H1 (cell line): ENCODE data around the gene MSI2. TPM values are rescaled to one million over a fixed set of nuclear protein-coding genes. Genes with fewer than 3 reads are reported as not detected.

Experiments used
- polyA plus RNA-seq, 7 experiments: library from polyadenylated mRNA; depleted of rRNA in 3 of 7; stranded (reverse) in 5 of 7; unstranded in 2 of 7; fragments of >200 nt in 5 of 7; fragments of 200-250 nt in 2 of 7; gene quantifications; 1 replicate in 5 of 7; 2 replicates in 1 of 7; 4 replicates in 1 of 7; pipeline versions ENCODE4 v1.2.1 to v1.2.3, GENCODE V29; 2011 to 2013; ENCODE audit warnings: missing spikeins in 2 of 7, mixed read lengths in 2 of 7
- total RNA-seq: library from RNA; stranded (reverse); fragmentation: NEBNext Ultra II Directional; extraction: Animal tissue kit (Norgen Biotek cat#: 25700); gene quantifications from 2 replicates; pipeline ENCODE4 v1.2.1, GENCODE V29; 2021
- TF ChIP-seq, protein P1 (sequence below): fragments of 300-600 bp; sonication (generic); IDR thresholded peaks from 2 replicates; pipeline ENCODE4 v1.7.1; 2012; ENCODE audit warnings: low read length, moderate library complexity, mild to moderate bottlenecking, inconsistent platforms; ENCODE audit not compliant: insufficient replicate concordance

MSI2 gene
- total and polyA plus RNA-seq, 2 of the 8 experiments (the other 6 are each of a cell fraction or from before 2014, with no cell fraction given): 36.7 to 80.6 TPM

DNA sequence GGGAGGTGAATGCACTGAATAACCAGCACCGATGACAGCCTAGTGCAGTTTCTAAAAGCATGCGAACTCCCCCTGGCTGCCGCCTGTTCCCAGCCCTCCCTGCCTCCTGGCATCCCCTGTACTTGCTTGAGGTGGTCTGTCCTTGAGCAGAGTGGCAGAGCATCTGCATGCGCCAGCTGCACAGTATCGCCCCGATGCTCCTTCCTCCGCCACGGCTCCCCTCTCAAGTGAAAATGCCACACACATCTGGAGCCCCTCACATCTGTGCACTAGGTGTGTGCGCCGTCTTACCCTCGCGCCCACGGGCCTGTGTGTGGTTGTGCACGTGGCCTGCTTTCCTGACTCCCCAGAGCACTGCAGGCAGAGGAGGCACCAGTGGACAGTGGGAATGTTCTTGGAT, 376.9 kb downstream of the MSI2 start (continued):
- TF ChIP-seq, protein P1, sequence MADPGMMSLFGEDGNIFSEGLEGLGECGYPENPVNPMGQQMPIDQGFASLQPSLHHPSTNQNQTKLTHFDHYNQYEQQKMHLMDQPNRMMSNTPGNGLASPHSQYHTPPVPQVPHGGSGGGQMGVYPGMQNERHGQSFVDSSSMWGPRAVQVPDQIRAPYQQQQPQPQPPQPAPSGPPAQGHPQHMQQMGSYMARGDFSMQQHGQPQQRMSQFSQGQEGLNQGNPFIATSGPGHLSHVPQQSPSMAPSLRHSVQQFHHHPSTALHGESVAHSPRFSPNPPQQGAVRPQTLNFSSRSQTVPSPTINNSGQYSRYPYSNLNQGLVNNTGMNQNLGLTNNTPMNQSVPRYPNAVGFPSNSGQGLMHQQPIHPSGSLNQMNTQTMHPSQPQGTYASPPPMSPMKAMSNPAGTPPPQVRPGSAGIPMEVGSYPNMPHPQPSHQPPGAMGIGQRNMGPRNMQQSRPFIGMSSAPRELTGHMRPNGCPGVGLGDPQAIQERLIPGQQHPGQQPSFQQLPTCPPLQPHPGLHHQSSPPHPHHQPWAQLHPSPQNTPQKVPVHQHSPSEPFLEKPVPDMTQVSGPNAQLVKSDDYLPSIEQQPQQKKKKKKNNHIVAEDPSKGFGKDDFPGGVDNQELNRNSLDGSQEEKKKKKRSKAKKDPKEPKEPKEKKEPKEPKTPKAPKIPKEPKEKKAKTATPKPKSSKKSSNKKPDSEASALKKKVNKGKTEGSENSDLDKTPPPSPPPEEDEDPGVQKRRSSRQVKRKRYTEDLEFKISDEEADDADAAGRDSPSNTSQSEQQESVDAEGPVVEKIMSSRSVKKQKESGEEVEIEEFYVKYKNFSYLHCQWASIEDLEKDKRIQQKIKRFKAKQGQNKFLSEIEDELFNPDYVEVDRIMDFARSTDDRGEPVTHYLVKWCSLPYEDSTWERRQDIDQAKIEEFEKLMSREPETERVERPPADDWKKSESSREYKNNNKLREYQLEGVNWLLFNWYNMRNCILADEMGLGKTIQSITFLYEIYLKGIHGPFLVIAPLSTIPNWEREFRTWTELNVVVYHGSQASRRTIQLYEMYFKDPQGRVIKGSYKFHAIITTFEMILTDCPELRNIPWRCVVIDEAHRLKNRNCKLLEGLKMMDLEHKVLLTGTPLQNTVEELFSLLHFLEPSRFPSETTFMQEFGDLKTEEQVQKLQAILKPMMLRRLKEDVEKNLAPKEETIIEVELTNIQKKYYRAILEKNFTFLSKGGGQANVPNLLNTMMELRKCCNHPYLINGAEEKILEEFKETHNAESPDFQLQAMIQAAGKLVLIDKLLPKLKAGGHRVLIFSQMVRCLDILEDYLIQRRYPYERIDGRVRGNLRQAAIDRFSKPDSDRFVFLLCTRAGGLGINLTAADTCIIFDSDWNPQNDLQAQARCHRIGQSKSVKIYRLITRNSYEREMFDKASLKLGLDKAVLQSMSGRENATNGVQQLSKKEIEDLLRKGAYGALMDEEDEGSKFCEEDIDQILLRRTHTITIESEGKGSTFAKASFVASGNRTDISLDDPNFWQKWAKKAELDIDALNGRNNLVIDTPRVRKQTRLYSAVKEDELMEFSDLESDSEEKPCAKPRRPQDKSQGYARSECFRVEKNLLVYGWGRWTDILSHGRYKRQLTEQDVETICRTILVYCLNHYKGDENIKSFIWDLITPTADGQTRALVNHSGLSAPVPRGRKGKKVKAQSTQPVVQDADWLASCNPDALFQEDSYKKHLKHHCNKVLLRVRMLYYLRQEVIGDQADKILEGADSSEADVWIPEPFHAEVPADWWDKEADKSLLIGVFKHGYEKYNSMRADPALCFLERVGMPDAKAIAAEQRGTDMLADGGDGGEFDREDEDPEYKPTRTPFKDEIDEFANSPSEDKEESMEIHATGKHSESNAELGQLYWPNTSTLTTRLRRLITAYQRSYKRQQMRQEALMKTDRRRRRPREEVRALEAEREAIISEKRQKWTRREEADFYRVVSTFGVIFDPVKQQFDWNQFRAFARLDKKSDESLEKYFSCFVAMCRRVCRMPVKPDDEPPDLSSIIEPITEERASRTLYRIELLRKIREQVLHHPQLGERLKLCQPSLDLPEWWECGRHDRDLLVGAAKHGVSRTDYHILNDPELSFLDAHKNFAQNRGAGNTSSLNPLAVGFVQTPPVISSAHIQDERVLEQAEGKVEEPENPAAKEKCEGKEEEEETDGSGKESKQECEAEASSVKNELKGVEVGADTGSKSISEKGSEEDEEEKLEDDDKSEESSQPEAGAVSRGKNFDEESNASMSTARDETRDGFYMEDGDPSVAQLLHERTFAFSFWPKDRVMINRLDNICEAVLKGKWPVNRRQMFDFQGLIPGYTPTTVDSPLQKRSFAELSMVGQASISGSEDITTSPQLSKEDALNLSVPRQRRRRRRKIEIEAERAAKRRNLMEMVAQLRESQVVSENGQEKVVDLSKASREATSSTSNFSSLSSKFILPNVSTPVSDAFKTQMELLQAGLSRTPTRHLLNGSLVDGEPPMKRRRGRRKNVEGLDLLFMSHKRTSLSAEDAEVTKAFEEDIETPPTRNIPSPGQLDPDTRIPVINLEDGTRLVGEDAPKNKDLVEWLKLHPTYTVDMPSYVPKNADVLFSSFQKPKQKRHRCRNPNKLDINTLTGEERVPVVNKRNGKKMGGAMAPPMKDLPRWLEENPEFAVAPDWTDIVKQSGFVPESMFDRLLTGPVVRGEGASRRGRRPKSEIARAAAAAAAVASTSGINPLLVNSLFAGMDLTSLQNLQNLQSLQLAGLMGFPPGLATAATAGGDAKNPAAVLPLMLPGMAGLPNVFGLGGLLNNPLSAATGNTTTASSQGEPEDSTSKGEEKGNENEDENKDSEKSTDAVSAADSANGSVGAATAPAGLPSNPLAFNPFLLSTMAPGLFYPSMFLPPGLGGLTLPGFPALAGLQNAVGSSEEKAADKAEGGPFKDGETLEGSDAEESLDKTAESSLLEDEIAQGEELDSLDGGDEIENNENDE: no peak
